GM19023 (cell line): ENCODE measurements around the gene COX7A1.
"Not testable (repeated sequence)": the region's sequence is repeated elsewhere in the genome, so short reads cannot be mapped to it uniquely, and the experiment has no call there.

Source experiments
- ATAC-seq: cut with Tn5 transposase; IDR thresholded peaks from one replicate; pipeline ENCODE4 v1.9.1; 2021; ENCODE audit warnings: mild to moderate bottlenecking, moderate library complexity; ENCODE audit not compliant: unreplicated experiment

COX7A1 gene

DNA sequence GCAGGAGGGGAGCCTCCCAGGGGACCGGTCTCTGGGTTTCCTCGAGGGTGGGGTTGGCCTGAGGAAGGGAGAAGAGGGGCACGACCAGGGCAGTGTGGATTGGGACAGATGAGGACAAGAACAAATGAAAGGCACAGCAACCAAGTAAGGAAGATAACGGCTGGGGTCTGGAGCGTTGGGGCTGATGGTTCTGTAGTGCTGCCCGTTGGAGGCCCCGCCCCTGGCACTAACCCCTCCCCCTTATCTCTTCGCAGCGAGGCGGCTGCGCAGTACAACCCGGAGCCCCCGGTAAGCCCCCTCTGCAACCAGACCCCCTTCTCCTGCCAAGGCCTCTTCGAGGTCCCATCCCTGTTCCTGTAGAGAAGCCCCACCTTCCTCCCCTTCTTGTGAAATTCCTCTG, 10.2 kb downstream of the COX7A1 start:
- ATAC-seq, result no peak

DNA sequence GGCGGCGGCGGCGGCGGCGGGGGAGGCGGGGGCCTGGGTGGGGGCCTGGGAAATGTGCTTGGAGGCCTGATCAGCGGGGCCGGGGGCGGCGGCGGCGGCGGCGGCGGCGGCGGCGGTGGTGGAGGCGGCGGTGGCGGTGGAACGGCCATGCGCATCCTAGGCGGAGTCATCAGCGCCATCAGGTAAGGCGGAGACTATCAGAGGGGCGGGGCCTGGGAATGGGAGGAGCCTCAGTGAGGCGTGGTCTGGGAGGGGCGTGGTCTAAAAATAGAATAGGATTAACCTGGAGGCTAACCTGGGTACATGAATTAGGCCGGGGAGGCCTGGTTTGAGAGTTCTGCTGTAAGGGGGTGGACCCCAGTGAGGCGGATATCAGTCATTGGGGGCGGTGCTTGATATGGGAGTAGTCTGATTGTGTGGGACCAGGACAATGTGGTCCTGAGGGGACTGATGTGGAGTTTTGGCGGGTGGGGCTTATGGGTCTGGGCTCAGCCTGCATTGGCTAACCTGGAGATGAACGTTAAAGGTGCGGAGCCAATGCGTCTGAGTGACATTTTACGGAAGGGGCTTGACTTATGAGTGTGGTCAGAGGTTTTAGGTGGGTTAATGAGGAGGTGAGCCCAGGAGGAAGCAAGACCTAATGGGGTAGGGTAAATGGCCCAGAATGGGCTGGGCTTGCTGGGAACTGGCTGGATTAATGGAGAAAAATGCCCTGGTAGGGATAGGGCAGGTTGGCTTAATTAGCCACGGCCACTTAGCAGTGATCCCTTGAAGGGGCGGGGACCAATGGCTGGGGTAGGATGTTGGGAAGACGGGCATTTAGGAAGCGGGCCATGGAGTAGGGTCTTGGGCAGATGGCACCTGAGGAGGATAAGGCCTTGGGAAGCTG, 11.0 kb downstream of the COX7A1 start:
- ATAC-seq, result peak; percentile 49

DNA sequence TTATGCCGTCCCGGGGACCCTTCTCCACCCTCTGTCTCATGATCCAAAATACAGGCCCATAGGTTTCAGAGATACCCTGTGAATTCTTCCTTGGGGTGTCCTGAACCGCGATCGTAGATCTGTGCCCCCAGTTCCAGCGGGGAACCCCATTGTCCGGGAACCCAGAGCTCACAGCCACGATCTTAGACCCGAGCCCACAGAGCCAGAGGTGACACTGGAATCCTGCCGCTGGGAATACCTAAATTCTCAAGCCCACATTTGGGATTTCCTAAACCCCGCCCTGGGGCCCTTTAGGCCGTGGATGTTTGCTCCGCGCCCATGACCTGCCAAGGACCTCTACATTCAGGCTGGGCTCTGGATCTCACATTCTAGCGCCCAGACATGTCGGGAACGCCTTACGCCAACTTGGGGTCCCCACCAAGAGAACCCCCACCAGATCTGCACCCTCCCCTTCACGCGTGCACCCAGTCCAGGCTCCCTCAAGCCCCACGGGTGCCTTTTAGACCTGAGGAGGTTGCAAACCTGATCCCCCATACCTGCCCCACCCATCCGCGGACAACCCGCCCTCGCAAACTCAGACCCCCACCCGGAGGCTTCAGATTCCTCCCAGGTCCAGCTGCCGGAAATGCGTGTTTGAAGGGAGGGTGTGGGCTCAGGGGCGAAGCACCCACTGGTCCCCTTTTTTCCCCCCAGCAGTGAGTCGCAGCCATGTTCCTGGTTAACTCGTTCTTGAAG, 11.8 kb downstream of the COX7A1 start:
- peak; percentile 14 for ATAC-seq

DNA sequence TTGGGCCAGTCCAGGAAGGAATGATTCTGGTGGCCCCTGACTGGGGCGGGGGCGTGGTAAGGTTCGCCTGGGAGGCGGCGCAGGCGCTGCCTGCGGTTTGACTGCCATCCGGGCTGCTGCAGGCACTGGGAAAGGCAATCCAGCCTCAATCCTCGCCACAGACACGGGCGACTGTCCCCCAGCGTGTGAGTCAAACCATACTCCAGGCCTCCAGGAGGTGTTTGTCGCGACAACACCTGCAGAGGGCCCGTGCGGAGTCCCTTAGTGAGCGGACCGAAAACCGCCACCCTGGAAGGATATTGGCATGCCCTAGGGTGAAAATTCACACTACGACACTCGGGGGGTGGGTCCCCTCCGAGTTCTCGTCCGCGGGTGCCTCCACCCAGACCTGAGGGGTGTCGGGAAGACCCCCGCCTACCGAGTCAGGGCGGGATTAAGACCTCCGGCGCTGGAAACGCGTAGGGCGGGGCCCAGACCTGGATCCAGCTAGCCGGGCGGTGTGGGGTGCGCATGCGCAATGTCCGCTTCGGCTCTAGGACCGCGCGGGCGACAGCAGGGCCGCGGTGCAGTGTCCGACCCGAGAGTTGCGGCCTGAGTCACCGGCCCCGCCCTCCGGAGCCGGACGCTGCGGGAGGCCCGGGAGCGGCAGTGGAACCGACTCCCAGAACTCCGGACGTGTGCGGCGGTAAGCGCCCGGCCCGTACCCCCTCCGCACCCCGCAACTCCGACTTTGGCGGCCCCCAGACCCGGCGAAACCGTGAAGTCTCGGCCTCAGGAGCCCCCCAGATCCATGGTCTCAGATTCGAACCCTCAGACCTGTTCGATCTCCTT, 12.6 kb downstream of the COX7A1 start, which contains the start of gene CAPNS1:
Gene CAPNS1, plus strand, starts transcription at position 594 of the 831 bp plus-strand sequence. CDS start 946 bp downstream, outside the sequence.
- ATAC-seq, result peak; percentile 79

DNA sequence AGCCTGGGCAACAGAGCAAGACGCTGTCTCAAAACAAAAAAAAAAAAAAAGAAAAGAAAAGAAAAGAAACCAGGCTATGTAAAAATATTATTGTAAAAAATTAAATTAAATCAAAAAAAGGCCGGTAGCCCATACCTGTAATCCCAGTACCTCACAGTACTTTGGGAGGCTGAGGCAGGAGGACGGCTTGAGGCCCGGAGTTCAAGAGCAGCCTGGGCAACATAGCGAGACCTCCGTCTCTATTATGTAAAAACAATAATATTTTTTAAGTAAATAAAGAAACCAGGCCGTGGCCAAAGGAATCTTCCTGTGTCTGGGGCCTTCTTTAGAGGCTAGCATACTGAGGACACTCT, 13.2 kb downstream of the COX7A1 start:
- ATAC-seq, result no peak

DNA sequence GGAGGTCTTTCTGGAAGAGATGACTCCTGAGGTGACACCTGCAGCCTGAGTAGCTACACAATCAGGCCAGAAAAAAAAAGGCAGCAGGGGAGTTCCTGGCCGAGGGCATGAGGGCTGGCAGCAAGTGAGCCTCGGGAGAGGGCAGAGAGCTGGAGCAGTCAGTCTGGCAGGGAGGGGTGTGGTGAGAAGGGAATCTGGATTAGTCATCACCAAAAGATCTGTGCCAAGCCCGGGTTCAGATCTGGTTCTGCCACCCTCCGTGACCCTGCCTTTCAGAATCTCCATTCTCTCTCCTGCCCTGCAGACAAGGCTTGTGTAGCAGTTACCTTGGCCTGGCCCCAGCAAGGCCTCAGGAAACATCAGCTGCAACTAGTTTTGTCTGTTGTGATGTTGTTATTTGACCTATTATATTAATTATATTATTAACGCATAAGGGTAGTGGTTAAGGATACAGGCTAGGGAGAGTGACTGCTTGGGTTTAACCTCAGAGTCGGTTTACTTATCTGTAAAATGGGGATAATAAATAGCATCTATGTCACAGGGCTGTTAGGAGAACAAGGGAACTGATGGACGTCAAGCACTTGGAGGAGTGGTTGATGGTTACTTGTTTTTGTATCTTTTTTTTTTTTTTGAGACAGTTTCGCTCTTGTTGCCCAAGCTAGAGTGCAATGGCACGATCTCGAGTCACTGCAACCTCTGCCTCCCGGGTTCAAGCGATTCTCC, 15.1 kb downstream of the COX7A1 start:
- ATAC-seq, result no peak

DNA sequence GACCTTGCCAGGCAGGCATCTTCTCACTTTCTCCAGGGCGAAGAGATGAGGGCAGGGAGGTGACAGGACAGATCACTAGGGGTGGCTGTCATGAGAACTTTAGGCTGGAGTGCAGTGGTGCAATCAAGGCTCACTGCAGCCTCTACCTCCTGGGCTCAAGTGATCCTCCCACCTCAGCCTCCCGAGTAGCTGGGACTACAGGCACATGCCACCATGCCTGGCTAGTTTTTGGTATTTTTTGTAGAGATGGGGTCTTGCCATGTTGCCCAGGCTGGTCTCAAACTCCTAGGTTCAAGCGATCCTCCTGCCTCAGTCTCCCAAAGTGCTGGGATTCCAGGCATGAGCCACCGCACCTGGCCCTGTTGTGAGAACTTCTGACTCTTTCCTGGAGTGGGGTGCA, 17.4 kb downstream of the COX7A1 start:
- ATAC-seq, result not testable (repeated sequence)

DNA sequence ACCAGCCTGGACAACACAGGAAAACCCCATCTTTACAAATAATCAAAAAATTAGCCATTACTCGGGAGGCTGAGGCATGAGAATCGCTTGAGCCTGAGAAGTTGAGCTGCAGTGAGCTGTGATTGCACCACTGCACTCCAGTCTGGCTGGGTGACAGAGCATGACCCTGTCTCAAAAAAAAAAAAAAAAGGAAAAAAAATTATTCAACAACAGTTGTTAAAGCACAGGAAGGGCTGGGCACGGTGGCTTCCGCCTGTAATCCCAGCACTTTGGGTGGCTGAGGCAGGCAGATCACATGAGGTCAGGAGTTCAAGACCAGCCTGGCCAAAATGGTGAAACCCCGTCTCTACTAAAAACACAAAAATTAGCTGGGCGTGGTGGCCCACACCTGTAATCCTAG, 21.0 kb downstream of the COX7A1 start:
- ATAC-seq, result not testable (repeated sequence)

DNA sequence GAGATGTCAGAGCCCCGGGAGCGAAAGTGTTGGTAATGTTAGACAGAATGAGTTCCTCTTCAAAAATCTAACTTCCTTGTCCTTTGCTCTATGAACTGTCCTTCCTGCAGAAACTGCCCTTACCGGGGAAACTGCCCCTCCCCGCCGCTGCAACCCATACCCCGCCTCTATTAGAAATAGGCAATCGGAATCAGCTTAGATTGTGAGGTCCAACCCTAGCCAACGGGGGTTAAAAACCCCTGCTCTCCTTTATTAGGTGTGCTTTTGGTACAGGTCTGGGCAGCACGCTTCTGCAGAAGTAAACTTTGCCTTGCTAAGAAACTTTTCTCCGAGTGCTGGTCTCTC, 23.9 kb downstream of the COX7A1 start:
- ATAC-seq, result no peak

DNA sequence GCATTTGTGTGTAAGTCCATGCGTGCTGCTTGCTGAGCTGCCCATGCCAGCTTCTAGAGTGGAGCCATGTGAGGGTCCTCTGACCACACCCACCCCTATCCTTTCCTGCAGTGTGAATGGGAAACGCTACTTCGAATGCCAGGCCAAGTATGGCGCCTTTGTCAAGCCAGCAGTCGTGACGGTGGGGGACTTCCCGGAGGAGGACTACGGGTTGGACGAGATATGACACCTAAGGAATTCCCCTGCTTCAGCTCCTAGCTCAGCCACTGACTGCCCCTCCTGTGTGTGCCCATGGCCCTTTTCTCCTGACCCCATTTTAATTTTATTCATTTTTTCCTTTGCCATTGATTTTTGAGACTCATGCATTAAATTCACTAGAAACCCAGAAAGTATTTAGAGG, 26.7 kb downstream of the COX7A1 start:
- ATAC-seq, result no peak

DNA sequence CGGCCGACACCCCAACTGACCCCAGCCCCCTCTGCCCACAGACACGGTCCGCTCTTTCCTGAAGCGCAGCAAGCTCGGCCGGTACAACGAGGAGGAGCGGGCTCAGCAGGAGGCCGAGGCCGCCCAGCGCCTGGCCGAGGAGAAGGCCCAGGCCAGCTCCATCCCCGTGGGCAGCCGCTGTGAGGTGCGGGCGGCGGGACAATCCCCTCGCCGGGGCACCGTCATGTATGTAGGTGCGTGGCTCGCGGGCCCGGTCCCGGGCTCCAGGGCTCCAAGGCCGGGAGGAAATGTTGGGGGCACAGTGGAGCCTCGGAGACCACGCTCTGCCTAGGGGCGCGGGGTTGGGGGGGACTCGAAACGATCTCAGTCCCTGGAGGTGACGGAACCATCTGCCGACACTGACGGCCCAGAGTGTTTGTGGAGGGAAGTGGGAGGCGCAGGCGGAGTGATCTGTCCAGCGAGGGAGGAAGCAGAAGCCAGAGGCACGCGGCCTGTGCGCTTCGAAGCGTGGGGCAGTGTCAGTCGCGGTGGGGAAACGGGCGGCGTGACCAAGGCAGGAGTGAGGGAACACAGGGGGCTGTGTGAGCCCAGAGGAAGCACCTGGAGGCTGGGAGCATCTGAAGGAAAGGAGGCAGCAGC, 30.6 kb downstream of the COX7A1 start:
- no peak for ATAC-seq

DNA sequence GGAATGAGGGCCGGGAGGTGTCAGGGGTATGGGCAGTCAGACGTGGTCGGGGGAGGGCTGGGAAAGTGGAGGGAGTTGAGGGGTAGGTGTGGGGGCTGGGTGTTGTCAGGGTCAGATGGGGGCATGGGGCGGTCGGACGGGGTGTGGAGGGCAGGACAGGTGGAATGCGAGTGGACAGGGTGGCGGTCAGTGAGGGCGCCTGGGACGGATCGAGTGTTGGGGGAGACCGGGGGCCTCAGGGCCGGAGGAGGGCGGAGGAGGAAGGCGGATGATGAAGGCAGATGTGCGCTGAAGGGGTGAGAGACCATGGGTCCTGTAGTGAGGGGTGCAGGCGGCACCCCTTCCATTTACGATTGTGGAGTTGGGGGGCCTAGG, 31.3 kb downstream of the COX7A1 start:
- no peak for ATAC-seq

DNA sequence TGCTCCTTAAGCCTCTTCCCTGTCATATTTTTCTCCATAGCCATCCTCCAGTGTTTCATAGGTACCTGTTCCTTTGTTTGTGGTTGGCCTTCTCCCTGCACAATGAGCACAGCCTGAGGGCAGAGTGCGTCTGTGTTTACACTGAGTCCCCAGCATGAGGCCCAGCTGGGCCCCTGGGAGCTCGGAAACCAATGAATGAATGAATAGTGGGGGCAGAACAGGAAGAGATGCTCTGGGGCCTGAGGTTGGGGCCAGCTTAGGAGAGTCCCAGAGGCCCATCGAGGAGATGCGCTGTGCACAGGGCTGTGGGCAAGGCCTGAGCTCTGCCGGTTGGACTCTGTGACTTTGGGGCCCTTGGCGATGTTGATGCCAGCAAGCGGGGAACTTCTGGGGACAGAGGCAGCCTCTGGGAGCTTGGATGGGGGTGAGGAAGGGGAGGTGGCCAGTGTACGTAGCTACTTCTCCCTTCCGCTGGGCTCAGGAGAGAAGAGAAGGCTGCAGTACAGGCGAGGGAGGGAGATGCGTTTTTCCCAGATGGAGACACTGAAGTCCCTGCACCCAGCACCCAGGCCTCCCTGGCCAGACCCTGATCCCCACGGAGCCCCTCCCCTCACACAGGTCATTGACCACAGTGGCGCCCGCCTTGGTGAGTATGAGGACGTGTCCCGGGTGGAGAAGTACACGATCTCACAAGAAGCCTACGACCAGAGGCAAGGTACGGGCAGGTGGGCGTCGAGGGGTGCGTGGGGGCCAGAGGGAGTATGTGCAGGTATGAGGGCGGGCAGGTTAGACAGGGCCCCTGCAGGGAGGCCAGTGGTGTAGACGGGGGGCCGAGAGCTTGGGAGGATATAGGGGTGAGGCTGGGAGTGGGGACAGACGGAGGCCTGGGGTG, 31.9 kb downstream of the COX7A1 start:
- ATAC-seq, result no peak

DNA sequence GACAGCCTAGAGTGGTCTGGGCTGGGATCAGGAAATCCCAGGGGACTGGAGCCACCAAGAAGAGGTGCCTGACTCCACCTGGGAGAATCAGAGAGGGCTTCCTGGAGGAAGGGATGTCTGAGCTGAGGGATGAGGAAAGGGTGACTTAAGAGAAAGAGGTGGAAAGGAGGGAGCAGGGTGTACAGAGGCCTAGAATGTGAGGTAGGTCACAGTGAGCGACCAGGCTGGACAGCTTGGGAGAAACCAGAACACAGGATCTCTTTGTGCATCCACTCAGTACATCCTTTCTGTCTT, 36.0 kb downstream of the COX7A1 start:
- no peak for ATAC-seq

DNA sequence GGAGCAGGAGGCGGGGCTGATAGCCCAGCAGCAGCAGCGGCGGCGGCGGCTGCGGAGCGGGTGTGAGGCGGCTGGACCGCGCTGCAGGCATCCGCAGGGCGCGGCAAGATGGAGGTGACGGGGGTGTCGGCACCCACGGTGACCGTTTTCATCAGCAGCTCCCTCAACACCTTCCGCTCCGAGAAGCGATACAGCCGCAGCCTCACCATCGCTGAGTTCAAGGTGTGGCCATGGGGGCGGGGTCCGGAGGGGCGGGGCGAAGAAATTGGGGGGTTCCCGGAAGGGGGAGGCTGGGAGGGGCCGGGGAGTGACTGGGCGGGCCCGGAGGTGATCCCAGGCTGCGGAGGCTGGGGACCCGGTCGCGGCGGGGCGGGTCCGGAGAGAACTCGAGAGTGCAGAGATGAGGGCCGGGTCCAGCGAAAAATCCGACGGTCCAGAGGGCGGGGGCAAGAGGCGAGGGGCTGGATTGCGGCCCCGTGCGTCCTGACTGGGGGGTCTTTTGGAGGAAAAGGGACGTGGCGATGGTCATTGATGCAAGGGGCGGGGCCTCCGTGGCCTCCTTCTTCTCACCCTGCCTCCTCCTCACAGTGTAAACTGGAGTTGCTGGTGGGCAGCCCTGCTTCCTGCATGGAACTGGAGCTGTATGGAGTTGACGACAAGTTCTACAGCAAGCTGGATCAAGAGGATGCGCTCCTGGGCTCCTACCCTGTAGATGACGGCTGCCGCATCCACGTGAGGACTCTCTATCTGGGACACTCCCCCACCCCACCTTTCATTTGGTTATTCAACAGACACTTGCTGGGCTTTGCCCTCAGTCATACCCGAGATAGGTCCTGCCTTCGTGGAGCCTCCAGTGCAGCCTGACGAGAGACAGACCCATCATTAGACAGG, 36.5 kb downstream of the COX7A1 start, which contains the start of gene TBCB:
Gene TBCB, plus strand, starts transcription at position 16 of the 891 bp plus-strand sequence. Its CDS starts 93 bp downstream, at position 109.
- ATAC-seq, result peak; percentile 36

DNA sequence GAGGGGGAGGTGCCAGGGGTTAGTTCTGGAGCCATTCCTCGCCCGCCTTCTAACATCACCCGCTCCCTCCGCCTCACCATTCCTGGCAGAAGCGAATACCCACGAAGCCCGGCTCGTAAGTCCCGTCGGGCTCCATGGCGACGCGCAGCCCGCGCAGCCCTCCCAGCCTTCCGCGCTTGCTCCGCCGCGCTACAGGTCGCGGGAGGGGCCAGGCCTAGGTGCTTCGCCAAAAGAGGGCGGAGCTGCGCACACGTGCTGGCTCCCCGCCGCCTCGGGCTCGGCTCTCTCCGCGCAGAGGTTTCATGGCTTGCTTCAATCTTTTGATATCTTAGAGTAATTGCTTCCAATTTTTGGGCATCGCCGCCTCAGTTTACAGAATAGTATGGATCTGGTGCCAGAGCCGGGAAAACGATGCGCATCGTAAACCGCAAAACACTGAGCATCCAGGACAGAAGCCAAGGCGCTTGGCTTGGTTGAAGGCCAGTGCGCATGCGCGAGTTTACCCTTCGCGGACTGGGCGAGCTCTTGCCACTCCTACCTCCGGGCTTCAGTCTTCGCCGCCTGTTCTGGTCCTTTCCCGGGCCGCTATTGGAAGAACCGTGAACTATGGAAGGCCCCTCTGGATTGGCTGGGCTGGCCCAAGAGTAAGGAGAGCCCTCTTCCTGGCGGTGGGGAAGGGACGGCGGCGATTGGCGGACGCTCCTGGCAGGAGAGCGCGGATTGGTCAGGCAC, 37.4 kb downstream of the COX7A1 start, which contains the start of gene POLR2I:
Gene POLR2I, minus strand, starts transcription at position 155 of the 732 bp plus-strand sequence. Its CDS starts 19 bp downstream, at position 136.
- peak; percentile 84 for ATAC-seq

DNA sequence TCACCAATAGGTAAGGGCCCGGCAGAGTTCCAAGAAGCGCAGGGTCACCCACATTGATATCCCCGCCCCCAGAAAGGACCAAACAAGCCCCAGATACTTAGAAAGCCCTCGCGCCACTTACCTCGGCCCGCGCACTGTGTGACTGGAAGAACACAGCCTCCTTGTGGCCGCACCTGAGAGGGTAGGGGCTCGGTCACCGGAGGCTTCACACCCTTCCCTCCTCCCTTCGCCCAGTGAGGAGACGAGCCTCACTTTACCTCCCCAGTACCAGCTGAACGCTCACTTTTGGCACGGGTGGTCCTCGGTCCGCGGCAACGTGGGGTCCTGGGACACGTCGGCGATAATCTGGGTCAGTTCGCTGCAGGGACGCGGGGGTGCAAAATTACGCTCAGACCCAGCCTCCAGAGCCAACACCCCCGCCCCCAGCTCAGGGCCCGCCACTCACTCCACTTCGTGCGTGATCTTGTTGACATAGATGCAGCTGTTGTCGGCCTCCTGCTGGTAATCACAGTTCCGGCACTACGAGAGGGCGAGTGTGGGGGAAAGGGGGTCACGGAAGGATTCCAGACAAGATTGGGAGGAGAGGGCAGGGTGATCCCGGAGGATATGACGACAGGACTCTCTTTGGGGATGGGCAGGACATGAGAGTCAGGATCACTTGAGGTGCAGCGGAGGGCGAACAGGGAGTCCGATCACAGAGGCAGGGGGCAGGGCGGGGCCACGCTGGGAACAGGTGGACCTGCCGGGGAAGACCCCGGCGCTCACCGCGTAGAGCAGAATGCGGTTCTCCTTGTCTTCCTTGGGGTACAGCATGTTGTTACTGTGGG, 38.1 kb downstream of the COX7A1 start:
- ATAC-seq, result no peak
